ENCODE data around the gene ANKRD13C. TPM values are rescaled to one million over a fixed set of nuclear protein-coding genes. Genes with fewer than 3 reads are reported as not detected.
"Not testable (repeated sequence)": the region's sequence is repeated elsewhere in the genome, so short reads cannot be mapped to it uniquely, and the experiment has no call there.

The ANKRD13C gene
- total RNA-seq, 5 donors from 2014 or later (not counting 1 experiment from before 2014, with no cell fraction given): 26.3 to 28.7 (median 27.2) TPM

GRCh38 chr1:70376196-70376595 lies 21.7 kb upstream of the ANKRD13C start:
- Mint-ChIP-seq H3K4me1 (no peaks in the 10 kb centered on the region), H3K27me3 (no peaks in the 10 kb centered on the region), H3K4me3 (no peak overlapping the region), H3K9me3 (no peaks in the 10 kb centered on the region), H3K36me3 (no peaks in the 10 kb centered on the region), H3K27ac (no peak overlapping the region)
- no CpG with 5 or more reads among the region's 6 CpGs for WGBS (ENCODE audit: insufficient coverage)
- H3K9me3 ChIP-seq: no peaks in the 10 kb centered on the region
- ChIA-PET POLR2A (no interaction called here), CTCF (interaction anchor here in 1 of 2 donors (0.6 kb wide), 1 partner anchor 61 kb away, joined by 3 read pairs; no protein-coding TSS in a partner anchor)
- H3K27me3 ChIP-seq (replicated peaks in 1 of 2; ENCODE audit: control insufficient read depth in 2 of 2, extremely low read depth in 1 of 2, insufficient read depth in 2 of 2, low read length in 1 of 2): no peaks in the 10 kb centered on the region
- DNase-seq (no peak), ATAC-seq (replicated peaks in 1 of 4) (no peak)
- H3K4me3 ChIP-seq (ENCODE audit: control insufficient read depth in 1 of 2, extremely low read depth in 1 of 2, low read length in 1 of 2): no peak overlapping the region
- H3K27ac ChIP-seq (ENCODE audit: low read length): no peak overlapping the region
- no peaks in the 10 kb centered on the region for H3K4me1 ChIP-seq (ENCODE audit: control insufficient read depth in 1 of 2, extremely low read depth in 1 of 2, insufficient read depth in 2 of 2, low read length in 2 of 2)
- no peaks in the 10 kb centered on the region for H3K36me3 ChIP-seq (ENCODE audit: control insufficient read depth in 2 of 2, extremely low read depth in 1 of 2, insufficient read depth in 1 of 2, low read length in 1 of 2)

DNA sequence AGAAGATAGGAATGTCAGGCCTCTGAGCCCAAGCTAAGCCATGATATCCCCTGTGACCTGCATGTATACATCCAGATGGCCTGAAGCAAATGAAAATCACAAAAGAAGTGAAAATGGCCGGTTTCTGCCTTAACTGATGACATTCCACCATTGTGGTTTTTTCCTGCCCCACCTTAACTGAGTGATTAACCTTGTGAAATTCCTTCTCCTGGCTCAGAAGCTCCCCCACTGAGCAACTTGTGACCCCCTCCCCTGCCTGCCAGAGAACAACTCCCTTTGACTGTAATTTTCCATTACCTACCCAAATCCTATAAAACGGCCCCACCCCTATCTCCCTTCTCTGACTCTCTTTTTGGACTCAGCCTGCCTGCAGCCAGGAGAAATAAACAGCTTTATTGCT lies 19.1 kb upstream of the ANKRD13C start:
- H3K36me3 ChIP-seq (ENCODE audit: control insufficient read depth in 2 of 2, extremely low read depth in 1 of 2, insufficient read depth in 1 of 2, low read length in 1 of 2); H3K27ac Mint-ChIP-seq; H3K9me3 Mint-ChIP-seq; H3K4me1 ChIP-seq (ENCODE audit: control insufficient read depth in 1 of 2, extremely low read depth in 1 of 2, insufficient read depth in 2 of 2, low read length in 2 of 2); DNase-seq; H3K9me3 ChIP-seq; H3K4me3 ChIP-seq (ENCODE audit: control insufficient read depth in 1 of 2, extremely low read depth in 1 of 2, low read length in 1 of 2); H3K27me3 ChIP-seq (replicated peaks in 1 of 2; ENCODE audit: control insufficient read depth in 2 of 2, extremely low read depth in 1 of 2, insufficient read depth in 2 of 2, low read length in 1 of 2); CTCF ChIA-PET; H3K4me3 Mint-ChIP-seq; H3K4me1 Mint-ChIP-seq; H3K27me3 Mint-ChIP-seq; ATAC-seq (replicated peaks in 1 of 4); H3K27ac ChIP-seq (ENCODE audit: low read length); H3K36me3 Mint-ChIP-seq; POLR2A ChIA-PET: not testable (repeated sequence)
- 92% methylated on average over 1 of the region's 2 CpGs for WGBS (ENCODE audit: insufficient coverage)

DNA sequence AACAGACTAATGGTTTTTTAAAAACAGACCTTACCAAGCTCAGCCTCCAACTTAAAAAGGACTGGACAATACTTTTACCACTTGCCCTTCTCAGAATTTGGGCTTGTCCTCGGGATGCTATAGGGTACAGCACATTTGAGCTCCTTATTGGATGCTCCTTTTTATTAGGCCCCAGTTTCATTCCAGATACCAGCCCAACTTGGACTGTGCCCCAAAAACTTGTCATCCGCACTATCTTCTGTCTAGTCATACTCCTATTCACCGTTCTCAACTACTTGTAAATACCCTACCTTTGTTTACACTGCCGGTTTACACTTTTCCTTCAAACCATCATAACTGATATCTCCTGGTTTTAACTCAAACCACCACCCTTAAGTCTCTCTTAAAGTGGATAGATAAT lies 17.9 kb upstream of the ANKRD13C start:
- Mint-ChIP-seq H3K4me1 (no peaks in the 10 kb centered on the region), H3K27ac (no peak overlapping the region), H3K27me3 (no peaks in the 10 kb centered on the region), H3K9me3 (no peaks in the 10 kb centered on the region), H3K36me3 (no peaks in the 10 kb centered on the region), H3K4me3 (no peak overlapping the region)
- no peaks in the 10 kb centered on the region for H3K4me1 ChIP-seq (ENCODE audit: control insufficient read depth in 1 of 2, extremely low read depth in 1 of 2, insufficient read depth in 2 of 2, low read length in 2 of 2)
- ChIA-PET CTCF (no interaction called here), POLR2A (no interaction called here)
- H3K27me3 ChIP-seq (replicated peaks in 1 of 2; ENCODE audit: control insufficient read depth in 2 of 2, extremely low read depth in 1 of 2, insufficient read depth in 2 of 2, low read length in 1 of 2): no peaks in the 10 kb centered on the region
- 88% methylated on average over 4 of the region's 4 CpGs for WGBS (ENCODE audit: insufficient coverage)
- ATAC-seq (replicated peaks in 1 of 4): no peak
- no peaks in the 10 kb centered on the region for H3K9me3 ChIP-seq
- H3K36me3 ChIP-seq (ENCODE audit: control insufficient read depth in 2 of 2, extremely low read depth in 1 of 2, insufficient read depth in 1 of 2, low read length in 1 of 2): no peaks in the 10 kb centered on the region
- no peak overlapping the region for H3K4me3 ChIP-seq (ENCODE audit: control insufficient read depth in 1 of 2, extremely low read depth in 1 of 2, low read length in 1 of 2)
- H3K27ac ChIP-seq (ENCODE audit: low read length): no peak overlapping the region
- no peak for DNase-seq

DNA sequence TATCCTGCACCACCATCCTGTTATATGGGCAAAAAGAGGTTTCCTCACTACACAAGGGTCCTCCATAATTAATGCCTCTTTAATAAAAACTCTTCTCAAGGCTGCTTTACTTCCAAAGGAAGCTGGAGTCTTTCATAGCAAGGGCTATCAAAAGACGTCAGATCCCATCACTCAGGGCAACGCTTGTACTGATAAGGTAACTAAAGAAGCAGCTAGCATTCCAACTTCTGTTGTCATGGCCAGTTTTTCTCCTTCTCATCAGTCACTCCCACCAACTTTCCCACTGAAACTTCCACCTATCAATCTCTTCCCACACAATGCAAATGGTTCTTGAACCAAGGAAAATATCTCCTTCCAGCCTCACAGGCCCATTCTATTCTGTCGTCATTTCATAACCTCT lies 17.1 kb upstream of the ANKRD13C start:
- H3K27ac ChIP-seq (ENCODE audit: low read length); H3K27me3 Mint-ChIP-seq; H3K4me1 Mint-ChIP-seq; H3K9me3 ChIP-seq; H3K27ac Mint-ChIP-seq; CTCF ChIA-PET; H3K36me3 Mint-ChIP-seq; DNase-seq; ATAC-seq (replicated peaks in 1 of 4); H3K4me3 ChIP-seq (ENCODE audit: control insufficient read depth in 1 of 2, extremely low read depth in 1 of 2, low read length in 1 of 2); H3K36me3 ChIP-seq (ENCODE audit: control insufficient read depth in 2 of 2, extremely low read depth in 1 of 2, insufficient read depth in 1 of 2, low read length in 1 of 2); H3K4me1 ChIP-seq (ENCODE audit: control insufficient read depth in 1 of 2, extremely low read depth in 1 of 2, insufficient read depth in 2 of 2, low read length in 2 of 2); H3K27me3 ChIP-seq (replicated peaks in 1 of 2; ENCODE audit: control insufficient read depth in 2 of 2, extremely low read depth in 1 of 2, insufficient read depth in 2 of 2, low read length in 1 of 2); H3K9me3 Mint-ChIP-seq; POLR2A ChIA-PET; H3K4me3 Mint-ChIP-seq: not testable (repeated sequence)
- WGBS (ENCODE audit: insufficient coverage): 97% methylated on average over 3 of the region's 3 CpGs

DNA sequence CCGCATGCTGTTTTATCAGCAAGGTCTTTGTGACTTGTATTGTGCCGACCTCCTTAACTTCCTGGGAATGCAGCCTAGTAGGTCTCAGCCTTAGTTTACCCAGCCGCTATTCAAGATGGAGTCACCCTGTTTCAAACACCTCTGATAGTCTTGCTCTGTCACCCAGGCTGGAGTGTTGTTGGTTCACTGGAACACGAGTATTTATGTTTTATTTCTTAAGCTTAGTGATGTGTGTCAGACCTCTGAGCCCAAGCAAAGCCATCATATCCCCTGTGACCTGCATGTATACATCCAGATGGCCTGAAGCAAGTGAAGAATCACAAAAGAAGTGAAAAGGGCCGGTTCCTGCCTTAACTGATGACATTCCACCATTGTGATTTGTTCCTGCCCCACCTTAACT lies 12.9 kb upstream of the ANKRD13C start:
- H3K4me3 ChIP-seq (ENCODE audit: control insufficient read depth in 1 of 2, extremely low read depth in 1 of 2, low read length in 1 of 2); H3K27ac ChIP-seq (ENCODE audit: low read length); POLR2A ChIA-PET; H3K4me3 Mint-ChIP-seq; CTCF ChIA-PET; H3K27ac Mint-ChIP-seq; H3K9me3 ChIP-seq; H3K27me3 Mint-ChIP-seq; DNase-seq; H3K36me3 ChIP-seq (ENCODE audit: control insufficient read depth in 2 of 2, extremely low read depth in 1 of 2, insufficient read depth in 1 of 2, low read length in 1 of 2); H3K4me1 ChIP-seq (ENCODE audit: control insufficient read depth in 1 of 2, extremely low read depth in 1 of 2, insufficient read depth in 2 of 2, low read length in 2 of 2); ATAC-seq (replicated peaks in 1 of 4); H3K9me3 Mint-ChIP-seq; H3K36me3 Mint-ChIP-seq; H3K27me3 ChIP-seq (replicated peaks in 1 of 2; ENCODE audit: control insufficient read depth in 2 of 2, extremely low read depth in 1 of 2, insufficient read depth in 2 of 2, low read length in 1 of 2); H3K4me1 Mint-ChIP-seq: not testable (repeated sequence)
- 83% methylated on average over 2 of the region's 5 CpGs for WGBS (ENCODE audit: insufficient coverage)

DNA sequence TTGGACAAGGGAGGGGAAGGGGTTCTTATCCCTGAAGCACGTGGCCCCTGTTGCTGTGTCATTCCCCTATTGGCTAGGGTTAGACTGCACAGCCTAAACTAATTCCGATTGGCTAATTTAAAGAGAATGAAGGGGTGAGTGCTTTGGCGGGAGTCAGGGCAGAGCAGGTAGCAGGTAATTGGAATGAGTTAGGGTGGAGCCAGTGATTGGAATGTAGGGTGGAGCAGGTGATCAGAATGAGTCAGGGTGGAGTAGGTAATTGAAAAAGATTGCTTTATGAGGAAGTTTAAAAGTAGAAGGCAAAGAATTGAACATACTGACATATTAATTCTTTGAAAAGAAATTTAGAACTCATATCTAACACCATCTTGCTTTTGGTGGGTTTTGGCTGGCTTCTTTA lies 12.5 kb upstream of the ANKRD13C start:
- H3K36me3 Mint-ChIP-seq; H3K27ac Mint-ChIP-seq; H3K9me3 ChIP-seq; POLR2A ChIA-PET; H3K4me3 ChIP-seq (ENCODE audit: control insufficient read depth in 1 of 2, extremely low read depth in 1 of 2, low read length in 1 of 2); ATAC-seq (replicated peaks in 1 of 4); CTCF ChIA-PET; H3K4me3 Mint-ChIP-seq; H3K27ac ChIP-seq (ENCODE audit: low read length); H3K4me1 ChIP-seq (ENCODE audit: control insufficient read depth in 1 of 2, extremely low read depth in 1 of 2, insufficient read depth in 2 of 2, low read length in 2 of 2); H3K36me3 ChIP-seq (ENCODE audit: control insufficient read depth in 2 of 2, extremely low read depth in 1 of 2, insufficient read depth in 1 of 2, low read length in 1 of 2); H3K27me3 ChIP-seq (replicated peaks in 1 of 2; ENCODE audit: control insufficient read depth in 2 of 2, extremely low read depth in 1 of 2, insufficient read depth in 2 of 2, low read length in 1 of 2); H3K27me3 Mint-ChIP-seq; DNase-seq; H3K9me3 Mint-ChIP-seq; H3K4me1 Mint-ChIP-seq: not testable (repeated sequence)
- WGBS (ENCODE audit: insufficient coverage): 100% methylated on average over 2 of the region's 3 CpGs

- H3K9me3 ChIP-seq; H3K4me3 Mint-ChIP-seq; H3K27ac Mint-ChIP-seq; H3K4me3 ChIP-seq (ENCODE audit: control insufficient read depth in 1 of 2, extremely low read depth in 1 of 2, low read length in 1 of 2); H3K4me1 ChIP-seq (ENCODE audit: control insufficient read depth in 1 of 2, extremely low read depth in 1 of 2, insufficient read depth in 2 of 2, low read length in 2 of 2); H3K4me1 Mint-ChIP-seq; CTCF ChIA-PET; DNase-seq; H3K36me3 Mint-ChIP-seq; H3K27me3 Mint-ChIP-seq; H3K27me3 ChIP-seq (replicated peaks in 1 of 2; ENCODE audit: control insufficient read depth in 2 of 2, extremely low read depth in 1 of 2, insufficient read depth in 2 of 2, low read length in 1 of 2); H3K9me3 Mint-ChIP-seq; ATAC-seq (replicated peaks in 1 of 4); H3K36me3 ChIP-seq (ENCODE audit: control insufficient read depth in 2 of 2, extremely low read depth in 1 of 2, insufficient read depth in 1 of 2, low read length in 1 of 2); H3K27ac ChIP-seq (ENCODE audit: low read length): not testable (repeated sequence)
- POLR2A ChIA-PET: interaction anchor here in 1 of 2 donors (0.6 kb wide), 1 partner anchor 593 kb away, joined by 7 read pairs; no protein-coding TSS in a partner anchor
- 100% methylated on average over 1 of the region's 4 CpGs for WGBS (ENCODE audit: insufficient coverage)
Measured at GRCh38 chr1:70366425-70366952, 12.0 kb upstream of the ANKRD13C start.

All from T-cell (primary cell).